Erythroblast (primary cell): Measurements from ENCODE around the gene DCP1A.

ENCODE experiments used
- GATA1 ChIP-seq: IDR thresholded peaks from 2 replicates; pipeline ENCODE4 v1.6.1; 2011; ENCODE audit warnings: low read depth, mild to moderate bottlenecking, control low read depth, low read length, moderate library complexity
- POLR2A ChIP-seq: IDR thresholded peaks from 2 replicates; pipeline ENCODE4 v1.6.1; 2011; ENCODE audit warnings: mild to moderate bottlenecking, low read length

GRCh38 chr3:53242155-53242554 lies 105.2 kb downstream of the DCP1A start:
- TF ChIP-seq POLR2A = no peak
- no peak for TF ChIP-seq GATA1
